ENCODE results near the gene TENT5A.

The TENT5A gene

DNA sequence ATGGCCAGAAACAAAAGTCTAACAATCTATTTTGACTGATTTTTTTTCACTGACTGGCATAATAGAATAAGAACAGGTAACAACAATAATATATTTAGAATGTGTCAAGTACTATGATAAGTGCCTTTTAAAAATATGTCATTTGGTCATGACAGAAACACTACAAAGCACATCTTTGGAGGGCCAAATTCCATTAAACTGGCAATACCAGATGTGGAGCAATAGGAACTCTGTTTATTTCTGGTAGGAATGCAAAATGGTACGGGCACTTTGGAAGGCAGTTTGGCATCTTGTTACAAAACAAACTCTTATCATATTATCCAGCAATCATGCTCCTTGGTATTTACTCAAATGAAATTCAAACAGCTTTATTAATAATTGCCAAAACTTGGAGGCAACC is 39.3 kb downstream of the TENT5A start:
- no peak for DNase-seq (ENCODE audit: low read depth)

- no peak for DNase-seq (ENCODE audit: low read depth)
Measured at GRCh38 chr6:81708113-81708699, 44.3 kb downstream of the TENT5A start.

- no peak for DNase-seq (ENCODE audit: low read depth)
Measured at GRCh38 chr6:81704700-81705099, 47.8 kb downstream of the TENT5A start.

DNA sequence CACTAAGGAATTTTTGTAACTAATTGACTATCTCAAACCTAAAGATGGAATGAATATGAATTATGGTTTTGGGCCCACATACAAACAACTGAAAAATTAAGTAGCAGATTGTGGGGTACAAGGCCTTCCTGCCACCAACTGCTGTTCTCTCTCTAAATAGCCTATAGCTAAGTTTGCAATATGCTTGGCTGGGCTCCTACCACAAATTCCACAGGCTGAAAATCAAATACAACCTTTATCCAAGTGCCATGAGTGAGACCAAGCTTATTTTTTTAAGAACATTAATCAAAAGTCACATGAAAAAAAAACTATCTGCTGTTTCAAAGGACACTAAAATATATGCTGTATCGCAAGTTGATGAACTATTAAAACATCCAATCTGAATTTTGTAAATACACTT is 52.1 kb downstream of the TENT5A start:
- no peak for DNase-seq (ENCODE audit: low read depth)

DNA sequence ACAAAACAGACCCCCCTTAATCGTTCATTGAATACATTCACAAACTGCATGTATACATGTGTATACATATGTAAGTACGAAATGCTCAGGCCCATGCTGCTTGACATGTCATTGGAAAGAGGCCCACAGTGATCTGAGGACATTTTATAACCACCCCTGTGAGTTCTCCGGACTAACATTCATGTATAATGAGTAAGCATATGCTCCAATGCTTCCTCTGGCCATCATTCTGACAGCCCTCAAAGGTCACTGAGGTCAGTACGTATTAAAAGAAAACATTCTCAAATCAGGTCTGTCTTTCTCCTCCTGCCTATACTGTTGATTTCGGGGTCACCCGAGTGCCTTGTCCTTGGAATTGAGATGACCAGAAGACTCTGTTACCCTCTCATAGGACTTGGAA is 54.9 kb downstream of the TENT5A start:
- no peak for DNase-seq (ENCODE audit: low read depth)

GRCh38 chr6:81696524-81696923 is 56.0 kb downstream of the TENT5A start:
- no peak for DNase-seq (ENCODE audit: low read depth)
